ENCODE results near the gene WDFY3.

The WDFY3 gene

DNA sequence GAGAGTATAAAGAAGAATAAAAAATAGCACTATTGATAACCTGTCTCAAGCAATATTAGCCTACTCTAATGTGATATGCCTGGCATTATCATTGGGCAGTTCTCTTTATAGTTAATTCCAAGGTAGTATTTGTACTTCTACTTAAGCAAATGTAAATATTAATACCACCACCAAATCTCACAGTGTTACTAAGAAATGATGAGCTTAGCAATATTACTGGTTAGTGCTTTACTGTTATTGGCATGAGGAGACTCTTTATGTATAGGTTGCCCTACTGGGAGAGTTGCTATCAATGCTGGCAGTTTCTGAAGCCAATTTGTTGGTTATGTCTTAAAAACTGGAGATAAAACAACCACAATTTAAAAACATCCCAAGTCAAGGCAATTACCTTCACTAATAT, 227.9 kb downstream of the WDFY3 start:
- no peak overlapping the region for H3K4me3 ChIP-seq (ENCODE audit: low read depth, low read length)
- TF ChIP-seq, protein P1, sequence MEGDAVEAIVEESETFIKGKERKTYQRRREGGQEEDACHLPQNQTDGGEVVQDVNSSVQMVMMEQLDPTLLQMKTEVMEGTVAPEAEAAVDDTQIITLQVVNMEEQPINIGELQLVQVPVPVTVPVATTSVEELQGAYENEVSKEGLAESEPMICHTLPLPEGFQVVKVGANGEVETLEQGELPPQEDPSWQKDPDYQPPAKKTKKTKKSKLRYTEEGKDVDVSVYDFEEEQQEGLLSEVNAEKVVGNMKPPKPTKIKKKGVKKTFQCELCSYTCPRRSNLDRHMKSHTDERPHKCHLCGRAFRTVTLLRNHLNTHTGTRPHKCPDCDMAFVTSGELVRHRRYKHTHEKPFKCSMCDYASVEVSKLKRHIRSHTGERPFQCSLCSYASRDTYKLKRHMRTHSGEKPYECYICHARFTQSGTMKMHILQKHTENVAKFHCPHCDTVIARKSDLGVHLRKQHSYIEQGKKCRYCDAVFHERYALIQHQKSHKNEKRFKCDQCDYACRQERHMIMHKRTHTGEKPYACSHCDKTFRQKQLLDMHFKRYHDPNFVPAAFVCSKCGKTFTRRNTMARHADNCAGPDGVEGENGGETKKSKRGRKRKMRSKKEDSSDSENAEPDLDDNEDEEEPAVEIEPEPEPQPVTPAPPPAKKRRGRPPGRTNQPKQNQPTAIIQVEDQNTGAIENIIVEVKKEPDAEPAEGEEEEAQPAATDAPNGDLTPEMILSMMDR (IDR thresholded peaks at IDR 0.05; ENCODE audit: low read depth, low read length), result no peak

GRCh38 chr4:84737656-84738055, 228.8 kb downstream of the WDFY3 start:
- H3K4me3 ChIP-seq (ENCODE audit: low read depth, low read length), result no peak overlapping the region
- TF ChIP-seq, protein P1 (IDR thresholded peaks at IDR 0.05; ENCODE audit: low read depth, low read length), result no peak

GRCh38 chr4:84734037-84734436, 232.5 kb downstream of the WDFY3 start:
- H3K4me3 ChIP-seq (ENCODE audit: low read depth, low read length), result no peak overlapping the region
- TF ChIP-seq, protein P1 (IDR thresholded peaks at IDR 0.05; ENCODE audit: low read depth, low read length), result no peak

DNA sequence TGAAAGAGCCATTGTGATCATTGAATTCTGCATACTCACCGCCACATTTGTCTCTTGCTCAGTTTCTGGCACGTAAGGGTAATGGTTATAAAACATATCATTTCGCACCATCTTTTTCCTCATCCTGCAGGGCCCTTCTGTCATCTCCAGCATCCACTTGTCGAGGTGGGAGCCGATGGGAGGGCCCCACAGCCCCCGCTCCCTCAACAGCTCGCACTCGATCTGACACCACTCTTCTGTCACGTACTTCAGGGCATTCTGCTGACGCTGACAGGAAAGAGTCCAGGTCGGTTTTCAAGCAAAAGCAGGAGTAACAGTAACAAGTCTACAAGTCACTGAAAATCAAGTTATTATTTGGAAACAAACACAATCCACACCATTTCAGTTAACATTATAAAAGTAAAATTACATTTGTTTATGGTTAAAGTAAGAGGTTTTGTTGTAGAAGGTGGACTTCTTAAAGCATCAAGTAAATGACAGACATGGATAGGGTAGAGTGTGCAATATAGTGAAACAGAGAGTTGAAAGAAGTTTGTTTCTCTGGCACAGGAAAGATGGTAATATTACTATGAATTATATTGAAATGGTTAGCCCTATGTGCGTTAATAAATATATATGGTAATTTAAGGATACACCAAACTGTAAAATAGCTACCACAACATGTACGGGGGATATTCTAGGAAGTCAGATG, 233.0 kb downstream of the WDFY3 start:
- TF ChIP-seq, protein P1 (IDR thresholded peaks at IDR 0.05; ENCODE audit: low read depth, low read length), result no peak
- no peak overlapping the region for H3K4me3 ChIP-seq (ENCODE audit: low read depth, low read length)

- TF ChIP-seq, protein P1 (IDR thresholded peaks at IDR 0.05; ENCODE audit: low read depth, low read length), result no peak
- no peak overlapping the region for H3K4me3 ChIP-seq (ENCODE audit: low read depth, low read length)
Measured at GRCh38 chr4:84730375-84730774, 236.1 kb downstream of the WDFY3 start.

DNA sequence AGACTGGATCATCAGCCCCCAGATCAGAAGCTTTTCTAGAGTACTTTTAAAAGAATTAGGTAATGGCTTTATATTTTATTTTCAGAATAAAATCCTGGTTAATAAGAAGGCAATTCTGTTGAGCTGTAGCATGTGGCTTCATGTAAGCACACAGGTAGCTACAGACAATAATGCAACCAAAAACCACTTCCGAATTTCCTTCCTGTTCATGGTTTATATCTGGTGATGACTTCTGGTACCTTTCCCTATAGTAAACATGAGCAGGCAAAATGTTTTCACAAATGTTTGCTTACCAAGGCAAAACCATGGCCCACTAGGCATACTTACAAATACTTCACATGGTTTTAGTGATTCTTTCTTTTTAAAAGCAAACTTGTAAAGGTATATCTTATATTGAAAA, 239.0 kb downstream of the WDFY3 start:
- TF ChIP-seq, protein P1 (IDR thresholded peaks at IDR 0.05; ENCODE audit: low read depth, low read length), result no peak
- H3K4me3 ChIP-seq (ENCODE audit: low read depth, low read length), result no peak overlapping the region

- TF ChIP-seq, protein P1 (IDR thresholded peaks at IDR 0.05; ENCODE audit: low read depth, low read length), result no peak
- H3K4me3 ChIP-seq (ENCODE audit: low read depth, low read length), result no peak overlapping the region
Measured at GRCh38 chr4:84726356-84726755, 240.1 kb downstream of the WDFY3 start.
